ENCODE measurements around the gene HNRNPF. TPM values are rescaled to one million over a fixed set of nuclear protein-coding genes. Genes with fewer than 3 reads are reported as not detected.

Gene HNRNPF
- total and polyA plus RNA-seq, 2 of the 4 experiments (the other 2 are of a cell fraction) = 169 to 207 TPM

GRCh38 chr10:43385412-43386004, 23.5 kb downstream of the HNRNPF start:
- no peak overlapping the region for H2BK20ac ChIP-seq (ENCODE audit: low read depth, low read length)
- H3K23ac ChIP-seq (ENCODE audit: low read depth, low read length) = no peak overlapping the region
- no peak overlapping the region for H3K27ac ChIP-seq (ENCODE audit: insufficient read depth, low read length)
- in situ Hi-C loops (cut with MboI; ENCODE audit: low sequenced_read_pairs) (no loop called here), intact Hi-C loops (cut with micrococcal nuclease) (no loop called here), dilution Hi-C loops (cut with HindIII; ENCODE audit: low sequenced_read_pairs, unreplicated experiment) (no loop called here)
- no peak overlapping the region for H2BK5ac ChIP-seq (ENCODE audit: low read depth, low read length, poor library complexity, severe bottlenecking)
- H3K36me3 ChIP-seq (ENCODE audit: control insufficient read depth, insufficient read depth, low read length) = peaks cover 38% of the 10 kb centered on the region
- ChIA-PET CTCF (no interaction called here), POLR2A (ENCODE audit: unreplicated experiment) (interaction anchor here (0.6 kb wide), 1 partner anchor 24 kb away, joined by 3 read pairs; no protein-coding TSS in a partner anchor)
- no peak overlapping the region for H3K18ac ChIP-seq (ENCODE audit: low read depth, low read length)
- ATAC-seq (ENCODE audit: low read depth) = no peak
- H4K8ac ChIP-seq (ENCODE audit: low read depth in 2 of 2, low read length in 2 of 2) = no peak overlapping the region
- no peak overlapping the region for H3K4ac ChIP-seq (ENCODE audit: low read depth, low read length)
- DNase-seq = no peak
- no peaks in the 10 kb centered on the region for H3K4me1 ChIP-seq (ENCODE audit: control insufficient read depth, insufficient read depth, low read length)
- H4K20me1 ChIP-seq (ENCODE audit: insufficient read depth, low read length) = peaks cover 47% of the 10 kb centered on the region
- no peak overlapping the region for H2BK15ac ChIP-seq (ENCODE audit: low read depth, low read length)
- H3K4me2 ChIP-seq (ENCODE audit: low read depth, low read length) = no peak overlapping the region
- no CpG with 5 or more reads among the region's 5 CpGs for WGBS, 2 experiments (ENCODE audit: extremely low coverage in 2 of 2, insufficient read length in 1 of 2)
- H3K79me1 ChIP-seq (ENCODE audit: low read depth in 1 of 2, low read length in 2 of 2) = peaks cover 29 to 33% of the 10 kb centered on the region in 2 experiments
- peaks cover 3% of the 10 kb centered on the region for H3K9me1 ChIP-seq (ENCODE audit: insufficient read depth, low read length)
- H3K56ac ChIP-seq (ENCODE audit: extremely low read depth, insufficient read depth, low read length) = no peak overlapping the region
- no peak overlapping the region for H2AFZ ChIP-seq (replicated peaks; ENCODE audit: low read length, poor library complexity)
- TF ChIP-seq CHD1 (IDR thresholded peaks at IDR 0.05; ENCODE audit: low read depth, low read length) (no peak), USF2 (IDR thresholded peaks at IDR 0.05; ENCODE audit: low read depth, low read length) (no peak), MAFK (IDR thresholded peaks at IDR 0.05; ENCODE audit: low read depth, low read length) (peak; percentile 63), RCOR1 (IDR thresholded peaks at IDR 0.05; ENCODE audit: insufficient replicate concordance, low read length) (no peak)
- TF ChIP-seq, protein P1, sequence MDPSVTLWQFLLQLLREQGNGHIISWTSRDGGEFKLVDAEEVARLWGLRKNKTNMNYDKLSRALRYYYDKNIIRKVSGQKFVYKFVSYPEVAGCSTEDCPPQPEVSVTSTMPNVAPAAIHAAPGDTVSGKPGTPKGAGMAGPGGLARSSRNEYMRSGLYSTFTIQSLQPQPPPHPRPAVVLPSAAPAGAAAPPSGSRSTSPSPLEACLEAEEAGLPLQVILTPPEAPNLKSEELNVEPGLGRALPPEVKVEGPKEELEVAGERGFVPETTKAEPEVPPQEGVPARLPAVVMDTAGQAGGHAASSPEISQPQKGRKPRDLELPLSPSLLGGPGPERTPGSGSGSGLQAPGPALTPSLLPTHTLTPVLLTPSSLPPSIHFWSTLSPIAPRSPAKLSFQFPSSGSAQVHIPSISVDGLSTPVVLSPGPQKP (IDR thresholded peaks at IDR 0.05; ENCODE audit: borderline replicate concordance, low read depth, low read length) = no peak
- H4K5ac ChIP-seq (ENCODE audit: low read depth, low read length) = no peak overlapping the region
- no peak overlapping the region for H3K9ac ChIP-seq (ENCODE audit: low read depth, low read length)
- no TSS peak for BruUV-seq (replicated peaks)
- H3K14ac ChIP-seq (replicated peaks; ENCODE audit: low read depth, low read length) = no peak overlapping the region
- no peak overlapping the region for H2AK9ac ChIP-seq (replicated peaks; ENCODE audit: low read depth, low read length, poor library complexity)
- no peaks in the 10 kb centered on the region for H3K9me3 ChIP-seq (ENCODE audit: control insufficient read depth, insufficient read depth, low read length)
- no peak overlapping the region for H3K4me3 ChIP-seq (ENCODE audit: insufficient read depth, low read depth, low read length)
- no peak overlapping the region for H4K91ac ChIP-seq (ENCODE audit: insufficient read depth, low read depth, low read length)
- no peak overlapping the region for H2BK120ac ChIP-seq (ENCODE audit: low read depth, low read length)
- H3K27me3 ChIP-seq (ENCODE audit: control insufficient read depth, insufficient read depth, low read length) = no peaks in the 10 kb centered on the region
- H2AK5ac ChIP-seq (ENCODE audit: low read depth, low read length) = no peak overlapping the region
